ENCODE measurements around the gene MRPS21. TPM values are rescaled to one million over a fixed set of nuclear protein-coding genes. Genes with fewer than 3 reads are reported as not detected.

Gene MRPS21
- total RNA-seq, 2 experiments from 2014 or later: 64.8 to 75.5 TPM

GRCh38 chr1:150259758-150260669 is 33.6 kb upstream of the MRPS21 start:
- H3K36me3 ChIP-seq (ENCODE audit: insufficient read depth, low read length): peaks cover 7% of the 10 kb centered on the region; the same call in 1 of the 2 replicates
- no peaks in the 10 kb centered on the region for H3K9me3 ChIP-seq (ENCODE audit: low read length)
- H3K4me3 ChIP-seq (ENCODE audit: low read depth, low read length, poor library complexity, severe bottlenecking): no peak overlapping the region
- H3K4me1 ChIP-seq (ENCODE audit: insufficient read depth, low read length, poor library complexity, severe bottlenecking): peaks cover 24% of the 10 kb centered on the region
- no peak overlapping the region for H2AFZ ChIP-seq (ENCODE audit: low read length)
- H3K9me2 ChIP-seq (ENCODE audit: insufficient read depth, low read length): no peaks in the 10 kb centered on the region
- H3K79me2 ChIP-seq (ENCODE audit: insufficient read depth, low read depth, low read length): no peaks in the 10 kb centered on the region
- H4K20me1 ChIP-seq (ENCODE audit: insufficient read depth, low read length): no peaks in the 10 kb centered on the region
- ChIA-PET POLR2A (interaction anchor here (0.6 to 1.1 kb wide), 4 partner anchors 9 to 108 kb away, joined by 3 to 5 read pairs (median 4); partner anchors contain the start of gene APH1A), CTCF (ENCODE audit: unreplicated experiment) (no interaction called here)
- no peak overlapping the region for H3K4me2 ChIP-seq (ENCODE audit: low read length)
- H3K27ac ChIP-seq (ENCODE audit: low read depth, low read length, poor library complexity, severe bottlenecking): no peak overlapping the region
- no TSS peak for BruUV-seq (replicated peaks)
- DNase-seq (ENCODE audit: low spot score): no peak
- TF ChIP-seq CTCF (conservative IDR thresholded peaks at IDR 0.05; ENCODE audit: low read length) (no peak), EZH2phosphoT487 (IDR thresholded peaks at IDR 0.05; ENCODE audit: borderline replicate concordance, low read depth, low read length) (no peak)
- intact Hi-C loops (cut with micrococcal nuclease; ENCODE audit: unreplicated experiment): loop anchor here (10.0 kb wide), 1 partner anchor 265 kb away; no protein-coding TSS in a partner anchor

GRCh38 chr1:150261367-150261766 is 32.3 kb upstream of the MRPS21 start:
- BruUV-seq (replicated peaks): no TSS peak
- Histone ChIP-seq H4K20me1 (ENCODE audit: insufficient read depth, low read length) (no peaks in the 10 kb centered on the region), H3K79me2 (ENCODE audit: insufficient read depth, low read depth, low read length) (no peaks in the 10 kb centered on the region), H3K9me2 (ENCODE audit: insufficient read depth, low read length) (no peaks in the 10 kb centered on the region), H3K4me1 (ENCODE audit: insufficient read depth, low read length, poor library complexity, severe bottlenecking) (peaks cover 19% of the 10 kb centered on the region), H3K9me3 (ENCODE audit: low read length) (no peaks in the 10 kb centered on the region), H2AFZ (ENCODE audit: low read length) (no peak overlapping the region), H3K27ac (ENCODE audit: low read depth, low read length, poor library complexity, severe bottlenecking) (no peak overlapping the region), H3K4me2 (ENCODE audit: low read length) (no peak overlapping the region), H3K4me3 (ENCODE audit: low read depth, low read length, poor library complexity, severe bottlenecking) (no peak overlapping the region), H3K36me3 (ENCODE audit: insufficient read depth, low read length) (peaks cover 21% of the 10 kb centered on the region)
- DNase-seq (ENCODE audit: low spot score): no peak
- CTCF ChIA-PET (ENCODE audit: unreplicated experiment): no interaction called here
- intact Hi-C loops (cut with micrococcal nuclease; ENCODE audit: unreplicated experiment): no loop called here
- no peak for TF ChIP-seq EZH2phosphoT487 (IDR thresholded peaks at IDR 0.05; ENCODE audit: borderline replicate concordance, low read depth, low read length)
- no peak for TF ChIP-seq CTCF (conservative IDR thresholded peaks at IDR 0.05; ENCODE audit: low read length)
- POLR2A ChIA-PET: interaction anchor here (1.1 to 1.6 kb wide), 3 partner anchors 14 to 373 kb away, joined by 3 to 5 read pairs (median 3); partner anchors contain the start of gene PRPF3

All from OCI-LY7 (cell line).